PC-3 (cell line): ENCODE results near the gene KLHL13. TPM values are rescaled to one million over a fixed set of nuclear protein-coding genes. Genes with fewer than 3 reads are reported as not detected.
"Not testable (repeated sequence)": the region's sequence is repeated elsewhere in the genome, so short reads cannot be mapped to it uniquely, and the experiment has no call there.

Experiments used
- ATAC-seq: fragments of 200-7000 bp; cut with Tn5 transposase; 2 replicates; pipeline ENCODE4 v1.9.1; 2020; ENCODE audit warnings: mild to moderate bottlenecking, moderate library complexity
- BruUV-seq: library from RNA; stranded (reverse); fragments of 400-500 nt; replicated peaks from 2 replicates; lab custom pipeline; 2021; lab: Mats Ljungman, UMichigan
- CTCF ChIA-PET: fragments of 300-600 bp; sonication (Branson Sonifier 250); formaldehyde crosslinking; loops from one replicate; lab custom pipeline; 2022; ENCODE audit warnings: antibody characterized with exemption; lab: Charles Lee
- POLR2A ChIA-PET: fragments of 300-600 bp; sonication (Branson Sonifier 250); formaldehyde crosslinking; loops from one replicate; lab custom pipeline; 2022; ENCODE audit warnings: antibody characterized with exemption; ENCODE audit not compliant: unreplicated experiment; lab: Charles Lee
- DNase-seq: peaks from one replicate; pipeline ENCODE4 v3.0.0-alpha.2; 2015
- H2AFZ ChIP-seq: fragments of 300-600 bp; sonication (generic); 2 replicates; pipeline ENCODE4 v1.6.0; 2016; ENCODE audit warnings: antibody characterized with exemption, low read length
- H3F3A ChIP-seq: fragments of 300-600 bp; sonication (generic); one replicate; pipeline ENCODE4 v1.6.0; 2017; ENCODE audit warnings: antibody characterized with exemption, low read length, control low read depth, mild to moderate bottlenecking; ENCODE audit not compliant: unreplicated experiment
- H3K27ac ChIP-seq: fragments of 300-600 bp; sonication (generic); 2 replicates; pipeline ENCODE4 v1.5.1; 2016; ENCODE audit warnings: mild to moderate bottlenecking, low read length
- H3K27me3 ChIP-seq: fragments of 300-600 bp; sonication (generic); 2 replicates; pipeline ENCODE4 v1.6.1; 2016; ENCODE audit warnings: low read length, mixed read lengths
- H3K36me3 ChIP-seq: fragments of 300-600 bp; sonication (generic); 2 replicates; pipeline ENCODE4 v1.6.1; 2016; ENCODE audit warnings: low read depth, mixed run types, low read length, mixed read lengths
- H3K4me1 ChIP-seq: fragments of 300-600 bp; sonication (generic); 2 replicates; pipeline ENCODE4 v1.5.1; 2016; ENCODE audit warnings: low read length; ENCODE audit not compliant: insufficient read depth
- H3K4me2 ChIP-seq: fragments of 300-600 bp; sonication (generic); 2 replicates; pipeline ENCODE4 v1.6.0; 2016; ENCODE audit warnings: low read length
- H3K4me3 ChIP-seq: fragments of 300-600 bp; sonication (generic); 2 replicates; pipeline ENCODE4 v1.5.1; 2016; ENCODE audit warnings: mild to moderate bottlenecking, low read length, mixed read lengths
- H3K79me2 ChIP-seq: fragments of 300-600 bp; sonication (generic); 2 replicates; pipeline ENCODE4 v1.6.1; 2017; ENCODE audit warnings: low read length, mixed read lengths
- H3K9ac ChIP-seq: fragments of 300-600 bp; sonication (generic); 2 replicates; pipeline ENCODE4 v1.6.0; 2016; ENCODE audit warnings: mild to moderate bottlenecking, low read length
- H3K9me2 ChIP-seq: fragments of 300-600 bp; sonication (generic); replicated peaks from 2 replicates; pipeline ENCODE4 v1.6.1; 2016; ENCODE audit warnings: mixed run types, low read length, mixed read lengths
- H3K9me3 ChIP-seq: fragments of 300-600 bp; sonication (generic); 2 replicates; pipeline ENCODE4 v1.6.1; 2016; ENCODE audit warnings: low read length, mixed read lengths
- H4K20me1 ChIP-seq: fragments of 300-600 bp; sonication (generic); 2 replicates; pipeline ENCODE4 v1.6.1; 2016; ENCODE audit warnings: low read length, mixed read lengths
- CTCF ChIP-seq: fragments of 300-600 bp; sonication (generic); conservative IDR thresholded peaks from 2 replicates; pipeline ENCODE4 v1.5.1; 2017; ENCODE audit warnings: antibody characterized with exemption, low read depth, mild to moderate bottlenecking, low read length
- EZH2 ChIP-seq: fragments of 300-600 bp; sonication (generic); IDR thresholded peaks from one replicate; pipeline ENCODE4 v1.6.1; 2017; ENCODE audit warnings: antibody characterized with exemption, mild to moderate bottlenecking, low read length; ENCODE audit not compliant: unreplicated experiment
- EZH2phosphoT487 ChIP-seq: fragments of 300-600 bp; sonication (generic); IDR thresholded peaks from 2 replicates; pipeline ENCODE4 v1.6.1; 2018; ENCODE audit warnings: mild to moderate bottlenecking, antibody characterized with exemption, low read length, borderline replicate concordance
- intact Hi-C: fragments of 100-400 bp; cut with micrococcal nuclease; formaldehyde crosslinking; loops from 2 replicates; pipeline ENCODE4 v1.9.0; 2023
- total RNA-seq: library from RNA; depleted of rRNA; stranded (reverse); fragments of >200 nt; gene quantifications from 2 replicates; pipeline ENCODE4 v1.2.3, GENCODE V29; 2014

KLHL13 gene
- total RNA-seq, 1 experiment from 2014 or later, result 4.0 TPM

GRCh38 chrX:118024482-118024881 lies 92.1 kb downstream of the KLHL13 start:
- no peak overlapping the region for H3K4me2 ChIP-seq
- H3F3A ChIP-seq, result no peaks in the 10 kb centered on the region
- intact Hi-C loops, result no loop called here
- no peak overlapping the region for H3K27ac ChIP-seq
- H3K79me2 ChIP-seq, result no peaks in the 10 kb centered on the region
- H3K4me1 ChIP-seq, result 0 out of 2 replicates have a peak, but pooled peaks cover 4% of the 10 kb centered on the region
- no peaks in the 10 kb centered on the region for H3K27me3 ChIP-seq
- TF ChIP-seq EZH2phosphoT487 (no peak), CTCF (no peak), EZH2 (no peak)
- no peaks in the 10 kb centered on the region for H3K9me2 ChIP-seq
- no peaks in the 10 kb centered on the region for H3K36me3 ChIP-seq
- ATAC-seq, result no peak
- no peak for DNase-seq
- H4K20me1 ChIP-seq, result no peaks in the 10 kb centered on the region
- CTCF ChIA-PET, result no interaction called here
- POLR2A ChIA-PET, result no interaction called here
- no TSS peak for BruUV-seq
- H3K9ac ChIP-seq, result no peak overlapping the region
- no peaks in the 10 kb centered on the region for H3K9me3 ChIP-seq
- no peak overlapping the region for H2AFZ ChIP-seq
- H3K4me3 ChIP-seq, result no peak overlapping the region

GRCh38 chrX:118022753-118023152 lies 93.9 kb downstream of the KLHL13 start:
- no peaks in the 10 kb centered on the region for H3K27me3 ChIP-seq
- no peaks in the 10 kb centered on the region for H3F3A ChIP-seq
- no peaks in the 10 kb centered on the region for H3K9me3 ChIP-seq
- H3K4me2 ChIP-seq, result no peak overlapping the region
- no peak for TF ChIP-seq EZH2phosphoT487
- TF ChIP-seq CTCF, result no peak
- no peak for TF ChIP-seq EZH2
- CTCF ChIA-PET, result no interaction called here
- ATAC-seq (no peak), DNase-seq (no peak)
- intact Hi-C loops, result no loop called here
- H3K4me3 ChIP-seq, result no peak overlapping the region
- no peak overlapping the region for H2AFZ ChIP-seq
- no peaks in the 10 kb centered on the region for H3K36me3 ChIP-seq
- no peak overlapping the region for H3K9ac ChIP-seq
- 0 out of 2 replicates have a peak, but pooled peaks cover 4% of the 10 kb centered on the region for H3K4me1 ChIP-seq
- no peaks in the 10 kb centered on the region for H3K79me2 ChIP-seq
- no peak overlapping the region for H3K27ac ChIP-seq
- POLR2A ChIA-PET, result no interaction called here
- no TSS peak for BruUV-seq
- no peaks in the 10 kb centered on the region for H4K20me1 ChIP-seq
- no peaks in the 10 kb centered on the region for H3K9me2 ChIP-seq

- H2AFZ ChIP-seq, result no peak overlapping the region
- ATAC-seq, result peak; percentile 98
- peak; percentile 22 for DNase-seq
- POLR2A ChIA-PET, result no interaction called here
- CTCF ChIA-PET, result no interaction called here
- intact Hi-C loops, result no loop called here
- no peaks in the 10 kb centered on the region for H3K36me3 ChIP-seq
- H3K27ac ChIP-seq, result no peak overlapping the region
- TF ChIP-seq EZH2phosphoT487 (no peak), CTCF (no peak), EZH2 (no peak)
- H3K4me2 ChIP-seq, result no peak overlapping the region
- H3K4me3 ChIP-seq, result no peak overlapping the region
- no peaks in the 10 kb centered on the region for H3F3A ChIP-seq
- no peaks in the 10 kb centered on the region for H4K20me1 ChIP-seq
- BruUV-seq, result no TSS peak
- H3K9me2 ChIP-seq, result no peaks in the 10 kb centered on the region
- no peaks in the 10 kb centered on the region for H3K9me3 ChIP-seq
- H3K79me2 ChIP-seq, result no peaks in the 10 kb centered on the region
- H3K4me1 ChIP-seq, result peaks cover 9% of the 10 kb centered on the region
- no peaks in the 10 kb centered on the region for H3K27me3 ChIP-seq
- no peak overlapping the region for H3K9ac ChIP-seq
Observed at GRCh38 chrX:118016422-118016821, 100.2 kb downstream of the KLHL13 start.

- DNase-seq, H3F3A ChIP-seq, H2AFZ ChIP-seq, H4K20me1 ChIP-seq, H3K36me3 ChIP-seq, H3K9ac ChIP-seq, H3K9me3 ChIP-seq, H3K4me2 ChIP-seq, BruUV-seq, H3K4me3 ChIP-seq, ATAC-seq, H3K27me3 ChIP-seq, H3K9me2 ChIP-seq, intact Hi-C loops, H3K4me1 ChIP-seq, H3K27ac ChIP-seq, POLR2A ChIA-PET, H3K79me2 ChIP-seq, CTCF ChIA-PET: not testable (repeated sequence)
Observed at GRCh38 chrX:118002417-118002816, 114.2 kb downstream of the KLHL13 start.
